Measurements from ENCODE around the gene TTC23.
"Not testable (repeated sequence)": the region's sequence is repeated elsewhere in the genome, so short reads cannot be mapped to it uniquely, and the experiment has no call there.

Gene TTC23

DNA sequence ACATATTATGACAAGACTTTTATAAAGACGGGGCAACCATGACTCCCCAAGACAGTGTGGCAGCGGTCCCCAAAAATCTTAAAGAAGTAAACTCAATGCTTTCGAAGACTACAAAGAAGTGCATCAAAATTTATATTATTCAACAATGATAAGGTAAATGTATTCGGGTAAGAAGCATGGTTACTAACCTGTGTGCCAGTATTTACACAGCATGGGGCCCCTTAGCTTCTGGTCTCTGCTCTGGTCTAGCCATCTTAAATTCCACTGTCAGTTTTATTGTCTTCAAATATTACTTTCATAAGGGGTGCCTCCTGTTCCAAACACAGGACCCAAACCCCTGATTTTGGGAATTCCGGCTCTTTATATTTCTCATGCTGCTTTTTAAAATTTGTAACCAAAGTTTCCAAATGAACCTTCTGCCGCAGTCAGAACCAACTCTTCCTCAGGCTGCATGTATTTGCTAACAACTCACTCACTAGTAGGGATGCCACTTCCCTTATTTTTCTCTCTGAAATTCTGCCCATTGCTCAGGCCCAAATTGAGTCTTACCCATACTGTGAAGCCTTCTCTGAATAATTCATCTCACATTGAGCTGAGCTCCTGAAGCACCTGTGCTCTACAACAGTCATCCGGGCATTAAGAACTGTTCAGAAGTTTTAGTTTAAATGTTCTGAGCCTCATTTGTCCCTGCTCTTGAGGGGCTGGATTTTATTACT is 1.2 kb downstream of the TTC23 start:
- DNase-seq (ENCODE audit: insufficient read length) = no peak
- TF ChIP-seq TAF1 (IDR thresholded peaks at IDR 0.05; ENCODE audit: borderline replicate concordance, low read depth, low read length) (no peak), POLR2A (IDR thresholded peaks at IDR 0.05; ENCODE audit: low read depth, low read length) (no peak), POLR2AphosphoS5 (IDR thresholded peaks at IDR 0.05; ENCODE audit: low read depth, low read length) (no peak)
- peak; percentile 51 for FAIRE-seq

DNA sequence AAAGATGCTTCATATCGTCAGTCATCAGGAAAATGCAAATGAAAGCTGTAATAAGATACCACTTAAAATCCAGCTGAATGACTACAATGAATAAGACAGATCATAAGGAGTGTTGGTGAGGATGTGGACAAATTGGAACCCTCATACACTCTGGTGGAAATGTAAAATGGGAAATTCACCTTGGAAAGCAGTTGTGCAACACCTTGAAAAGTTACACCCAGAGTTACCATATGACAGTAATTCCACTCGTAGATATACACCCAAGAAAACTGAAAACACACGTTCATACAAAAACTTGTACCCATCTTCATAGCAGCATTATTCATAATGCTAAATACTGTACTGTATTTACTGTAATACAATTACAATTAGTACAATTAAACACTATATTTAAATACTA is 2.3 kb downstream of the TTC23 start:
- FAIRE-seq = no peak
- TF ChIP-seq TAF1 (IDR thresholded peaks at IDR 0.05; ENCODE audit: borderline replicate concordance, low read depth, low read length) (no peak), POLR2AphosphoS5 (IDR thresholded peaks at IDR 0.05; ENCODE audit: low read depth, low read length) (no peak), POLR2A (IDR thresholded peaks at IDR 0.05; ENCODE audit: low read depth, low read length) (no peak)
- no peak for DNase-seq (ENCODE audit: insufficient read length)

DNA sequence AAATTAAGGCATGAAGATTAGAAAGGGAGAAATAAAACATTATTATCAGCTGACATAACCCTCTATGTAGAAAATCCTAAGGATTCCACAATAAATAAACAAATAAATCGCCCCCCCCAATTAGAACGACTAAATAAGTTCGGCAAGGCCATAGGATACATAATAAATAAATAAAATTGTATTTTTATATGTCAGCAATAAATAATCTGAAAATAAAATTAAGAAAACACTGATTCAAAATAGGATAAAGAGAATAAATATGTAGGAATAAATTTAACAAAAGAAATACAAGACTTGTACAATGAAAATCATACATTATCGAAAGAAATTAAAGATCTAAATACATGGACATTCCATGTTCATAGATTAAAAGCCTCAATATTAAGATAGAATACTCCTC is 5.1 kb downstream of the TTC23 start:
- no peak for DNase-seq (ENCODE audit: insufficient read length)
- FAIRE-seq = no peak
- TF ChIP-seq TAF1 (IDR thresholded peaks at IDR 0.05; ENCODE audit: borderline replicate concordance, low read depth, low read length) (no peak), POLR2A (IDR thresholded peaks at IDR 0.05; ENCODE audit: low read depth, low read length) (no peak), POLR2AphosphoS5 (IDR thresholded peaks at IDR 0.05; ENCODE audit: low read depth, low read length) (no peak)

DNA sequence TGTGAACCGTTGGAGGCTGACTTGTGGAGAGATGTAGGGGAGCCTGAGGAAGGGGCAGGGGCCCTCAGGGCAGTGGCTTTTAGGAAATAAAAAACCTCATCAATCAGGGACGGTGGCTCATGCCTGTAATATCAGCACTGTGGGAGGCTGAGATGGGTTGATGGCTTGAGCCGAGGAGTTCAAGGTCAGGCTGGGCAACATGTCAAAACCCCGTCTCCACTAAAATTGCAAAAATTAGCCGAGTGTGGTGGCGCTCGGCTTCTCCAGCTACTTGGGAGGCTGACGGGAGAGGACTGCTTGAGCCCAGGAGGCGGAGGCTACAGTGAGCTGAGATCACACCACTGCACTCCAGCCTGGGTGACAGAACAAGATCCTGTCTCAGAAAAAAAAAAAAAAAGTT is 7.6 kb downstream of the TTC23 start:
- no peak for DNase-seq (ENCODE audit: insufficient read length)
- no peak for TF ChIP-seq TAF1 (IDR thresholded peaks at IDR 0.05; ENCODE audit: borderline replicate concordance, low read depth, low read length)
- no peak for TF ChIP-seq POLR2AphosphoS5 (IDR thresholded peaks at IDR 0.05; ENCODE audit: low read depth, low read length)
- TF ChIP-seq POLR2A (IDR thresholded peaks at IDR 0.05; ENCODE audit: low read depth, low read length) = no peak
- FAIRE-seq = peak; percentile 14

DNA sequence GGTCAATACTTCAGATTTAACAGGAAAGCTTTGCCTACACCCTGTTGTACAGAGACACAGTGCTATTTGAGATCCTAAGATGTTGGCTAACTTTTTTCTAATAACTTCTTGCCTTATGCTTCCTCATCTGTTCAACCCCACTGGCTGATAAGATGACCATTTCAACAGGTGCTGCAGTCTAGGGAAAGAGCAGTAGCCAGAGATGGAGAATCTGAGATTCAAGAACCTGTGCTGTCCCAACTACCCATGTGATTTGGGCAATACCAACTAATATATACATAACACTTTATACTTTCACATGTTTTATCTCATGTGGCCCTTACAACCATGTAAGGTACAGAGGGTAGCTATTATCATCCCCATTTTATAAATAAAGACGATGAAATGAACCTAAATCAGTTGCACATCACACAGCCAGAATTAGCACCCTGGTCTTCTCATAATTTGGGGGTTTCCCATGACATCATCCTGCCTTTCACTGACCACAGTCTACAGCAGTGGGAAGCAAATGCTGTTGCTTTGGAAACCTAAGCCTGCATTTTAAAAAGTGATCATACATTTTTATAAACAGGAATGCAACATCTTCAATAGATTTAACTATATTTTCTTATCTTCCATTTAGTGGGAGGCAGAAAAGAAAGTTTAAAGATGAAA is 9.7 kb downstream of the TTC23 start:
- DNase-seq (ENCODE audit: insufficient read length) = no peak
- TF ChIP-seq POLR2AphosphoS5 (IDR thresholded peaks at IDR 0.05; ENCODE audit: low read depth, low read length) (no peak), POLR2A (IDR thresholded peaks at IDR 0.05; ENCODE audit: low read depth, low read length) (no peak), TAF1 (IDR thresholded peaks at IDR 0.05; ENCODE audit: borderline replicate concordance, low read depth, low read length) (no peak)
- FAIRE-seq = peak; percentile 95

DNA sequence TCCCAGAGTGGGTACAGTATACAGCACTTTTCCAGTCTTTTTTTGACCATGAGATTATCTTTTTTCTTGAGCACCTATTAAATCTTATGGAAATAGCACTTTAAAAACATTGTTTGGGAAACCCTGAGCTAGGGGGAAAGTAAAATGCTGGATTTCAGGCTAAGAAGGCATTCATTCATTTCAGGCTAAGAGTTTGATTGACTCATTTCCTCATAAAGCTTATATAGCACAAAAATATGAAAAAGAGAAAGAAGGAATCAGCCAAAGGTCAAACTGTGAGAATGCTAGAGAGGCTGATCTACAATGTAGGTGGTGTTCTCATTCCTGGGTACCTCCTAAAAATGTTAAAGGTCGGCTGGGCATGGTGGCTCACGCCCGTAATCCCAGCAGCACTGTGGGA is 10.5 kb downstream of the TTC23 start:
- DNase-seq (ENCODE audit: insufficient read length) = no peak
- TF ChIP-seq TAF1 (IDR thresholded peaks at IDR 0.05; ENCODE audit: borderline replicate concordance, low read depth, low read length) = no peak
- TF ChIP-seq POLR2AphosphoS5 (IDR thresholded peaks at IDR 0.05; ENCODE audit: low read depth, low read length) = no peak
- TF ChIP-seq POLR2A (IDR thresholded peaks at IDR 0.05; ENCODE audit: low read depth, low read length) = no peak
- FAIRE-seq = no peak

DNA sequence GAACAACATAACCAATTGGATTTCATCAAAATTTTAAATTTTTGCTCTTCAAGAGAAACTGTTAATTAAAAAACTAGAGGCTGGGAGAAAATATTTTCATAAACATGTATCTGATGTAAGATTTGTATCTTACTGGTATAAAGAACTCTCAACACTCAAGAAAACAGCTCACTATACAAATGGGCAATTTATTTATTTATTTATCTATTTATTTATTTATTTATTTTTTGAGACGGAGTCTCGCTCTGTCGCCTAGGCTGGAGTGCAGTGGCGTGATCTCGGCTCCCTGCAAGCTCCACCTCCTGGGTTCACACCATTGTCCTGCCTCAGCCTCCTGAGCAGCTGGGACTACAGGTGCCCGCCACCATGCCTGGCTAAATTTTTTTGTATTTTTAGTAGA is 15.2 kb downstream of the TTC23 start:
- DNase-seq (ENCODE audit: insufficient read length); FAIRE-seq: not testable (repeated sequence)

DNA sequence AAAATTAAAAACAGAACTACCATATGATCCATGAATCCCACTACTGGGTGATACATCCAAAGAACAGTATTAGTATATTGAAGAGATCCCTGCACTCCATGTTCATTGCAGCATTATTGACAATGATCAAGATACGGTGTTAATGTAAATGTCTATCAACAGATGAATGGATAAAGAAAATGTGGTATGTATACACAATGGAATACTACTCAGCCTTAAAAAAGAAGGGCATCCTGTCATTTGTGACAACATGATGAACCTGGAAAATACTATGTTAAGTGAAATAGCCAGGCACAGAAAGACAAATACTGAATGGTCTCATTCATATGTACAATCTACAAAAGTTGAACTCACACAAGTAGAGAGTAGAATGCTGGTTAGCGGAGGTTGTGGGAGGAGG is 16.6 kb downstream of the TTC23 start:
- DNase-seq (ENCODE audit: insufficient read length) = no peak
- TF ChIP-seq POLR2AphosphoS5 (IDR thresholded peaks at IDR 0.05; ENCODE audit: low read depth, low read length) = no peak
- TF ChIP-seq POLR2A (IDR thresholded peaks at IDR 0.05; ENCODE audit: low read depth, low read length) = no peak
- TF ChIP-seq TAF1 (IDR thresholded peaks at IDR 0.05; ENCODE audit: borderline replicate concordance, low read depth, low read length) = no peak
- FAIRE-seq = no peak

DNA sequence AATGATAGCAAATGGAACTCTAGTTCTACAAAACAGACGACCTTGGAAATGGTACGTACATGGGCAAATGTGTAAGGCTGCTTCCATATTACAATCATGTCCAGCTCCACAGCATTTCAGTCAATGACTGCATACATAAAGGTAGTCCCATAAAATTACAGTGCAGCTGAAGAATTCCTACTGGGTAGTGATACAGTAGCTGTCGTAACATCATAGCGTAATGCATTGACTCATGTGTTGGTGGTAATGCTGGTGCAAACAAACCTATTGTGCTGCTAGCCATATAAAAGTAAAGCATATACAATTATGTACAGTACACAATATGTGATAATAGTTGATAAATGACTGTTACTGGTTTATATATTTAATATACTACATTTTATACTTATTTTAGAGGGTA is 18.5 kb downstream of the TTC23 start:
- DNase-seq (ENCODE audit: insufficient read length) = no peak
- no peak for FAIRE-seq
- TF ChIP-seq POLR2A (IDR thresholded peaks at IDR 0.05; ENCODE audit: low read depth, low read length) (no peak), TAF1 (IDR thresholded peaks at IDR 0.05; ENCODE audit: borderline replicate concordance, low read depth, low read length) (no peak), POLR2AphosphoS5 (IDR thresholded peaks at IDR 0.05; ENCODE audit: low read depth, low read length) (no peak)

DNA sequence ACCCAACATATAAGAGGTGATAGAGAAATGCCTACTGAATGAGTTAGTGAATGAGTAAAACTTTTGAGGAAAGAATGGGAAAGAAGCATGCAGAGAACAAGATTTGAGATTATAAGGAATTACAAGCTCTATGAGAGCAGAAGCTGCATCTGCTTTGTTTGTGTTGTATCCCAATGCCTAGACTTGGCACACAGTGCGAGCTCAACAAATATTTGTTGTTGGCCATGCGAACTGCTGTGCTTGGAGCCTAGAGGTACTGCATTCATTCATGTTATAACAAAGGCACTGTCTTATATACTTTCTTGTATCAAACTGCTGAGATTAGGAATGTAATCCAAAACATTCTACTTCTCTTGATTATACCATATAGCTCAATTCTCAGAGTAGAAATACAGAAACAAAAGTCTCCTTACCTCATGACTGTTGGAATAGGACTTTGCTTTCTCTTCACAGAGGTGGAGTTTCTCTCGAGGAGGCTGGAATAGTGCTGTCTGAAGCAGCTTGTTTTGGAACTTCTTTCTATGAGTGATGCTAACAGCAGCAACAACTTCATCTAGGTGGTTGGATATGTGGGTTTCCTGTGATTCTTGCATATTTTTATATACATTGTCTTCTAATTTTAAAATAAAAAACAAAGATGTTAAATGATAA is 21.1 kb downstream of the TTC23 start:
- TF ChIP-seq POLR2AphosphoS5 (IDR thresholded peaks at IDR 0.05; ENCODE audit: low read depth, low read length) (no peak), POLR2A (IDR thresholded peaks at IDR 0.05; ENCODE audit: low read depth, low read length) (no peak), TAF1 (IDR thresholded peaks at IDR 0.05; ENCODE audit: borderline replicate concordance, low read depth, low read length) (no peak)
- no peak for FAIRE-seq
- DNase-seq (ENCODE audit: insufficient read length) = no peak

DNA sequence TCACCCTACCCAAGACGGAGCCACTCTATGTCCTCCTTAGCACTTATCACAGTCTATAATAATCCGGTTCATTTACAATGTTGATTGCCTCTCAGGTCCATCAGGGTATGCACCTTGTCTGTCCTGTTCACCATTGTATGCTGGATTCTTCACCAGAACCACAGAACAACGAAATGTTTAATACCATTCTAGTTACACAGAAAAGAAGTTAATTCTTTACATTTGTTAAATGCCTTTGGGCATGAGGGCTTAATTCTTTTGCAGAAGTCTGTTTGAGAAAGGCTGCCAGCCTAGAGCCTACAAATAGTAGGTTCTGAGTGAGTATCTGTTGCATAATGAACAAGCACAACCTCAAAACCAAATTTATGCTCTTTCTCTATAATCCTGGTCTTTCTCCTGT is 22.6 kb downstream of the TTC23 start:
- no peak for FAIRE-seq
- DNase-seq (ENCODE audit: insufficient read length) = no peak
- TF ChIP-seq TAF1 (IDR thresholded peaks at IDR 0.05; ENCODE audit: borderline replicate concordance, low read depth, low read length) = no peak
- no peak for TF ChIP-seq POLR2AphosphoS5 (IDR thresholded peaks at IDR 0.05; ENCODE audit: low read depth, low read length)
- TF ChIP-seq POLR2A (IDR thresholded peaks at IDR 0.05; ENCODE audit: low read depth, low read length) = no peak

All from GM12892 (cell line).